Measurements from ENCODE around the gene ZFP62.
A peak's percentile ranks its signal among the peaks of the same experiment; 100 is the strongest.

ZFP62 gene

DNA sequence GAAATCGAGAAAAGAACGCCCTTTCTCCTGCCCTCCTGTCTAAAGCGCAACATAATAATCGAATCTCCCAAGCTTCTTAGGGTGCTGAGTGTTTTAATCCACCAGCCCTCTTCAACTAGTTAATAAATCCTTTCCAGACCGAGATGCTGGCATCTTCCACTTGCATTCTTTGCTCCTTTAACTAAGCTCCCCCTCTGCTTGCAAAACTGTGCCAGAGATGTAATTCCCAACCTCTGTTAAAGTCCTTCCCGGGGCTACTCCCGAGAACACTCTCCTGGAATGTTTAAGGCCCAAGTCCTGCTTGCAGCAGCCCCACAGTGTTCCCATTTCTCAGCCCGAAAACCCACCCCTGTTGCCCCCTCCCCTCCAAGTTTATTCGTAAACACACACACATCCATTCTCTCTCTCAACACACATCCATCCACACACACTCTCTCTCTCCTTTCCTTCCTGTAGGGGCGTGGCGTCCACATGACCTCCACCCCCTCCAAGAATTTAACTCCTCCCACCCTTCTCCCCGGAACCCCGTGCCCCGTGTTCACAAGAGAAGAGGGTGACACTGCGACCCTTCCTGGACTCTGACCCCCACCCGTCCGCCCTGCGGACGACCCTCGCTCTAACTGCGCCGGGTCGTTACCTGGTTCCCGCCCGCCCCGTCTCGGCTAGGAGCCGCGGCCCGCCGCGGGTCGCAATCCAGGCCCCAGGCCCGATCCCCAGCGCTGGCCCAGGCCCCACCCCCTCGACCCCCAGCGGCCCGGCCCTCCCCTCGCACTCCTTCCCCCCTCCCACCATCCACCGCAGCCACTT is 51.5 kb downstream of the ZFP62 start:
- peak; percentile 92 for DNase-seq

GRCh38 chr5:180808461-180809000 is 52.5 kb downstream of the ZFP62 start:
- no peak for DNase-seq

GRCh38 chr5:180807654-180808414 is 53.2 kb downstream of the ZFP62 start:
- no peak for DNase-seq

DNA sequence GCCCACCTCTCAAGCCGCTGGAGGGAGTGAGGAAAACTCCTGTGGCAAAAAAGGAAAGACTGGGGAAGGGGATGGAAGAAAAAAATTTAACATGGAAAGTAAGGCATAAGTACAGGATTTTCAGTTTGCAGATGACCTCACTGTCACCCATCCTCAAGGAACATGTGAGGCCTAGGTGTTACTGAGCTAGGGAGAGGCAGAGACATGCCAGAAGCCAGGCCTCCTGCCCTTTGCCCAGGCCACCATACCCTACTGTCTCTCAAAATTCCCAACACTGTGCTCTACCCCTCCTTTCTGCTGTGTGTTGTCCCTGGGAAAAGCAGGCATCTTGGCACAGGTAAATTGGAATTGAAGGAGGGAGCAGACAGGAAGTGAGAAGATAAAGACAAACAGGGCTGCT is 54.0 kb downstream of the ZFP62 start:
- DNase-seq = no peak

GRCh38 chr5:180806351-180807011 is 54.6 kb downstream of the ZFP62 start:
- DNase-seq = no peak

DNA sequence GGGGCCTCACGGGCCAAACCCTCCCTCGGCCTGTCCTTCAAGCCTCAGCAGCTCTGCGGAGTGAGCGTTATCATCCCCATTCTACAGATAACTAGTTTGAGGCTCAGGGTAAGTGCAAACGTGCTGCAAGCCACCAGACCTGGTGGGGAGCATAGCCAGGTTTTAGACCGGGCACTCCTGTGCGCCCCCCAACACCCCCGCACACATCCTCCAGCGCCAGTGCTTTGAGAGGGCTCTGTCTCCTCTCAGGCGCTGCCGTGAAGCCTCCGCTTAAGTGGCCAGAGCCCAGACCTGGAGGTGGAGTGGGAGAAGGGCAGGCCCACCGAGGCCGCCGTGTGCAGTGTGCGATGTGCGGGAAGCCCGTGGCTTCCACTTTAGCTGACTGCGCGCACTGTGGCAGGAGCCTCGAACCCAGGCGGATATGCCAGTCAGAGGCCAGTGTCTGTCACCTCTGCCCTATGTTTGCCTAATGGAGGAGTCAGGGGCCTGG is 56.9 kb downstream of the ZFP62 start:
- DNase-seq = peak; percentile 21

DNA sequence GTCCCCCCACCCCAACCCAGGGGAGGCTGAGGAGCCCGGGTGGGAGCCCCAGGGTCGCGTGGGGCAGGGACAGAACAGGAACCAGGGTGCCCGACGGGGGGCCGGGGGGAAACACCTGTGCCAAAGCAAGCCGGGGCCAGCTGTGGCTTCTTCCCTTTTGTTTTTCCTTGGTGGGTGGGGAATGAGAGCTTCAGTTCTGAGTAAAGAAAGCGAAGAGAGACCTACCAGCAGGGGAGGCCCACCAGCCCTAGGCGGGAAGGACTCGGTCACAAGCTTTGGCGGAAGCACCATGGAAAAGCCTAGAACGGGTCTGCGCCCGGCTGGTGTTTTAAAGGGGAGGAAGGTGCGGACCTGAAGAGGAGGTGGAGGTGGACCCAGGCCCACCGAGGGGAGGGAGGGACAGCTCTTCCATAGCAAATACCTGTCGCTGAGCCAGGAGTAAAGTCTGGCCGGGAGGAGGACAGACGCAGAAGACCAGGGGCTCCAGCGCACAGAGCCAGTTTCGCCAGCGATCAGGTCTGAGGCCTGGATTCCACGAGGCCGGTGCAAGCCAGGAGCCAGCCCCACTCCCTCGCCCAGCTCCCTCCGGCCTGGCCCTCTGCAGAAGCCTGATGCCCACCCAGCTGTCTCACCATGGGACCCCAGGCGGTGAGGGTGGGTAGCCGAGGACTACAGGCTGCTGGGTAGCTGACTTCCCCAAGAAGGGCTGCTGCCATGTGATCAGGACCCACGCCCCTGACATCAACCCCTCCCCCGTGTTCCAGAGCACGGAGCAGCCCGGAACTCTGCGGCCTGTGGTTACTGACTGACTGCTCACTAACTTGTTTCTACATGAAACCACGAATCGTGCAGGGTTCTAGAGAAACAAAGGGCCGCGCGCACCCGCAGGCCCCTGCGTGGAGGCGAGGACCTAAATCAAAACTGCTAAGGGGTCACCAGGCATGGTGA is 57.6 kb downstream of the ZFP62 start:
- DNase-seq = peak; percentile 88

- DNase-seq = peak; percentile 62
Observed at GRCh38 chr5:180802325-180803180, 58.5 kb downstream of the ZFP62 start, which contains the start of gene MGAT1. Gene MGAT1 (minus strand): TSS chr5:180802806. CDS start chr5:180792971, 9,835 bp downstream.

DNA sequence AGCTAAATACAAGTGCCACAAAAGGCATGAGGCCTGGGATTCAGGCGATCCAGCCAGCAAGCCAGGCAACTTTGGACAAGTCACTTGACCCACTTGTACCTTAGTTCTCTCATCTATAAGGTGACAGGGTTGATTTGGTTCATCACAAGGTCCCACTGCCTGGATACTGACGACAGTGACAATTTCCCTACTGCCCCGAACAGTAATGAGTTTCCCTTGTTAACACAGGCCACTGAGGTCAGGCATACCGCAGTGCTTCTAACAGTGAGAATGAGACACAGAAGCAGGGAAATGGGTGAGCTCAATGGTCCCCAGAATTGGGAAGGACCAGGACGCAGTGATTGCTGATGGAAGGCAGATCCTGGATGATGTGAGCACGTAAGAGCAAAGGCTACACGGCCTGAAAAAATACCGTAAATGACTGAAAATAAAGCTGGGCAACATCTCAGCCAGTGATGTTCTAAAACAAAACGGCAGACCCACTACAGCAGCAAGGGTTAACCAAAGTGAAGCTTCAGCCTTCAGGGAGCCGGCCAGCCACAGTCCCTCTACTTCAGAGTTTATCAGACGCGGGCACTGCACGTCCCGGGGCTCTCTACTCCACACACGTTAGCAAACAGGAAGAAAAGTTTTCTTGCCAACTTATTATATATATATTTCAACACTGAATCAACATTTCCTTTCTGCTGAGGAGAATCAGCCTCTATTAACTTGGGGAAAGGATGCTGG is 59.3 kb downstream of the ZFP62 start:
- DNase-seq = no peak

GRCh38 chr5:180799902-180800801 is 60.9 kb downstream of the ZFP62 start:
- DNase-seq = no peak

GRCh38 chr5:180799194-180799593 is 61.9 kb downstream of the ZFP62 start:
- no peak for DNase-seq

GRCh38 chr5:180798193-180798592 is 62.9 kb downstream of the ZFP62 start:
- DNase-seq = no peak
